Upper lobe of left lung (tissue), 6 donors: ENCODE results near the gene DBH. TPM values are rescaled to one million over a fixed set of nuclear protein-coding genes. Genes with fewer than 3 reads are reported as not detected.

Experiments used
- ATAC-seq, 2 donors: fragments of 200-7000 bp; cut with Tn5 transposase; one replicate each; pipeline ENCODE4 v1.9.1; 2022; ENCODE audit warnings: mild to moderate bottlenecking in 2 of 2, moderate library complexity in 2 of 2; ENCODE audit not compliant: low FRiP score in 2 of 2
- DNase-seq, 2 donors: peaks; one replicate each; pipeline ENCODE4 v3.0.0-alpha.2; 2019 to 2020
- H3K27ac ChIP-seq, 4 donors: fragments of 200-600 bp; sonication (generic); one replicate each; pipeline ENCODE4 v1.5.1; 2016 to 2019
- H3K27me3 ChIP-seq, 4 donors: fragments of 200-600 bp; sonication (generic); one replicate each; pipeline ENCODE4 v1.5.1; 2017 to 2019
- H3K36me3 ChIP-seq, 4 donors: fragments of 200-600 bp; sonication (generic); one replicate each; pipeline ENCODE4 v1.5.1; 2016 to 2019
- H3K4me1 ChIP-seq, 4 donors: fragments of 200-600 bp; sonication (generic); one replicate each; pipeline ENCODE4 v1.5.1; 2018 to 2019
- H3K4me3 ChIP-seq, 4 donors: fragments of 200-600 bp; sonication (generic); one replicate each; pipeline ENCODE4 v1.5.1; 2017 to 2019; ENCODE audit warnings: mild to moderate bottlenecking in 2 of 4, moderate library complexity in 1 of 4
- H3K9me3 ChIP-seq, 4 donors: fragments of 200-600 bp; sonication (generic); one replicate each; pipeline ENCODE4 v1.5.1; 2018 to 2019
- EP300 ChIP-seq, 4 donors: sonication (generic); formaldehyde crosslinking; IDR thresholded peaks; one replicate each; pipeline ENCODE4 v1.5.1; 2017; ENCODE audit warnings: antibody characterized with exemption in 4 of 4, control low read depth in 2 of 4
- POLR2A ChIP-seq, 4 donors: fragments of 450-650 bp; IDR thresholded peaks; one replicate each; pipeline ENCODE4 v1.5.1; 2016 to 2017; ENCODE audit warnings: antibody characterized with exemption in 4 of 4, mild to moderate bottlenecking in 2 of 4
- POLR2AphosphoS5 ChIP-seq, 2 donors: sonication (generic); formaldehyde crosslinking; IDR thresholded peaks; one replicate each; pipeline ENCODE4 v1.5.1; 2017; ENCODE audit warnings: antibody characterized with exemption in 2 of 2
- WGBS, 2 donors: methylation state at CpG; one replicate each; pipeline ENCODE4 v1.1.5; 2017 to 2018; 5-methylcytosine and 5-hydroxymethylcytosine counted together
- total RNA-seq, 6 donors: library from RNA; depleted of rRNA in 4 of 6; stranded (reverse); fragments of >200 nt in 4 of 6; gene quantifications; one replicate each; pipeline versions ENCODE4 v1.1.0 to v1.2.1, GENCODE V29; 2016 to 2021
- TF ChIP-seq, protein P1 (sequence below), 6 experiments: fragments of 450-650 bp in 4 of 6; fragments of 200-600 bp in 2 of 6; sonication (generic) in 2 of 6; IDR thresholded peaks; one replicate each; pipeline ENCODE4 v1.5.1; 2016 to 2019; ENCODE audit warnings: antibody characterized with exemption in 6 of 6
- donor health status: DM: no; HTN: no; CAD: no; lungs with moderate emphysema.
- donor health status: DM: no; HTN: yes; CAD: no; lungs with severe emphysema.

Gene DBH
- total RNA-seq, 6 donors from 2014 or later, result 0.27 TPM; not detected in 5

GRCh38 chr9:133683586-133684120 is 47.5 kb downstream of the DBH start:
- Histone ChIP-seq H3K27ac (peak overlapping the region; percentile 69 to 84 (median 75)), H3K36me3 (no peaks in the 10 kb centered on the region), H3K4me3 (no peak overlapping the region), H3K27me3 (no peaks in the 10 kb centered on the region), H3K9me3 (no peaks in the 10 kb centered on the region), H3K4me1 (peaks cover 26 to 33% (median 28%) of the 10 kb centered on the region in 4 donors)
- ATAC-seq (no peak), DNase-seq (peak in 1 of 2 donors; percentile 73)
- 24 to 49% methylated on average over 11 to 19 of the region's 19 CpGs for whole genome bisulfite sequencing, 2 donors
- TF ChIP-seq POLR2AphosphoS5 (IDR thresholded peaks at IDR 0.05) (peak in 1 of 2 donors; percentile 14), POLR2A (IDR thresholded peaks at IDR 0.05) (no peak)
- TF ChIP-seq, protein P1, sequence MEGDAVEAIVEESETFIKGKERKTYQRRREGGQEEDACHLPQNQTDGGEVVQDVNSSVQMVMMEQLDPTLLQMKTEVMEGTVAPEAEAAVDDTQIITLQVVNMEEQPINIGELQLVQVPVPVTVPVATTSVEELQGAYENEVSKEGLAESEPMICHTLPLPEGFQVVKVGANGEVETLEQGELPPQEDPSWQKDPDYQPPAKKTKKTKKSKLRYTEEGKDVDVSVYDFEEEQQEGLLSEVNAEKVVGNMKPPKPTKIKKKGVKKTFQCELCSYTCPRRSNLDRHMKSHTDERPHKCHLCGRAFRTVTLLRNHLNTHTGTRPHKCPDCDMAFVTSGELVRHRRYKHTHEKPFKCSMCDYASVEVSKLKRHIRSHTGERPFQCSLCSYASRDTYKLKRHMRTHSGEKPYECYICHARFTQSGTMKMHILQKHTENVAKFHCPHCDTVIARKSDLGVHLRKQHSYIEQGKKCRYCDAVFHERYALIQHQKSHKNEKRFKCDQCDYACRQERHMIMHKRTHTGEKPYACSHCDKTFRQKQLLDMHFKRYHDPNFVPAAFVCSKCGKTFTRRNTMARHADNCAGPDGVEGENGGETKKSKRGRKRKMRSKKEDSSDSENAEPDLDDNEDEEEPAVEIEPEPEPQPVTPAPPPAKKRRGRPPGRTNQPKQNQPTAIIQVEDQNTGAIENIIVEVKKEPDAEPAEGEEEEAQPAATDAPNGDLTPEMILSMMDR (IDR thresholded peaks at IDR 0.05), result no peak

DNA sequence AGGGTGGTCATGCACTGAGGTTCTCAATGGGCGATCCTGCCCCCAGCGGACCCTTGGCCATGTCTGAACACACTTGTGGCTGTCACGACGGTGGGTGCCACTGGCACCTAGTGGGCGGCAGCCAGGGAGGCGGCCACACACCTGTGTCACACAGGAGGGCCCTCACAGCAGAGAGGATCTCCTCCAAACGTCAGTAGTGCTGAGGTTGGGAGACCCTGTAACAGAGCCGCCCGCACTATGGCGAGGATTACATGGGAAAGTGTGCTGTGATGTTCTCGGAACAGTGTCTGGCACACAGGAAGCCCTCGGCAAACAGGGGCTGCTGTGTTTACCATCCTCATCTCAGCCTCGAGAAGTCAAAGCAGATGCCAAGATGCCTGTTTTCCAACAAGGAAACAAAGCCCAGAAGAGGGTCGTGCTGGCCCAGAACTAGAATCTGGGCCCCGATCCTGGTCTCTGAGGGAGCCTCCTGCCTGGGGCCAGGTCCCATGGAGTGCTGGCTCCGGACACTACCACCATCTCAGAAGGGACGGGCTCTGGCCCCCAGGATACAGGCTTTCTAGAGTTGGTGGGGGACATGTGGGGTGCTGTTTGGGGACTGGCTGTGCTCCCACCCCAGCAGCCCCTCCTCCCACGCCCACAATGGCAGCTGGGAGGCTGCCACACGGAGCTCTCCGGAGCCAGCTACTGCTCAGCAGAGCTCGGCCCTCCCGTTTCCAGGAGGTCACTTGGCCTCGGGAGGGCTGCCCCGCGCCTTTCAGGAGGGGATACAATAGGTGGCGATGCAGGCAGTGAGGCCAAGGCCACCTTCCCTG is 48.2 kb downstream of the DBH start:
- DNase-seq, result peak in 1 of 2 donors; percentile 77

GRCh38 chr9:133684936-133685361 is 48.8 kb downstream of the DBH start:
- no peaks in the 10 kb centered on the region for H3K27me3 ChIP-seq
- H3K4me1 ChIP-seq, result peaks cover 21 to 23% (median 22%) of the 10 kb centered on the region in 4 donors
- no peaks in the 10 kb centered on the region for H3K36me3 ChIP-seq
- peak overlapping the region; percentile 69 to 84 (median 75) for H3K27ac ChIP-seq
- ATAC-seq (no peak), DNase-seq (peak in 1 of 2 donors; percentile 59)
- WGBS, 2 donors, result 89 to 93% methylated on average over 6 to 7 of the region's 17 CpGs
- no peak for TF ChIP-seq POLR2A (IDR thresholded peaks at IDR 0.05)
- no peak for TF ChIP-seq EP300 (IDR thresholded peaks at IDR 0.05)
- TF ChIP-seq POLR2AphosphoS5 (IDR thresholded peaks at IDR 0.05), result no peak
- H3K9me3 ChIP-seq, result no peaks in the 10 kb centered on the region
- H3K4me3 ChIP-seq, result no peak overlapping the region

More for the DNA sequence above, 48.2 kb downstream of the DBH start:
- 55 to 73% methylated on average over 10 to 25 of the region's 26 CpGs for WGBS, 2 donors
- H3K4me3 ChIP-seq, result no peak overlapping the region
- no peak for ATAC-seq
- no peaks in the 10 kb centered on the region for H3K36me3 ChIP-seq
- H3K9me3 ChIP-seq, result no peaks in the 10 kb centered on the region
- H3K27me3 ChIP-seq, result no peaks in the 10 kb centered on the region
- peak overlapping the region; percentile 69 to 84 (median 75) for H3K27ac ChIP-seq
- H3K4me1 ChIP-seq, result peaks cover 26 to 28% (median 27%) of the 10 kb centered on the region in 4 donors
- TF ChIP-seq EP300 (IDR thresholded peaks at IDR 0.05), result no peak

- ATAC-seq, result no peak
- DNase-seq, result no peak
- peaks cover 18 to 25% (median 21%) of the 10 kb centered on the region in 4 donors for H3K4me1 ChIP-seq
- 84 to 93% methylated on average over 11 to 18 of the region's 18 CpGs for WGBS, 2 donors
- H3K27me3 ChIP-seq, result no peaks in the 10 kb centered on the region
- H3K36me3 ChIP-seq, result no peaks in the 10 kb centered on the region
- no peak overlapping the region for H3K4me3 ChIP-seq
- no peaks in the 10 kb centered on the region for H3K9me3 ChIP-seq
- H3K27ac ChIP-seq, result no peak overlapping the region
- TF ChIP-seq, protein P1 (IDR thresholded peaks at IDR 0.05), result no peak
- no peak for TF ChIP-seq POLR2A (IDR thresholded peaks at IDR 0.05)
- TF ChIP-seq POLR2AphosphoS5 (IDR thresholded peaks at IDR 0.05), result no peak
- no peak for TF ChIP-seq EP300 (IDR thresholded peaks at IDR 0.05)
Observed at GRCh38 chr9:133685653-133686609, 49.8 kb downstream of the DBH start.

GRCh38 chr9:133686642-133687575 is 50.7 kb downstream of the DBH start:
- H3K27ac ChIP-seq, result no peak overlapping the region
- 87 to 93% methylated on average over 19 to 20 of the region's 24 CpGs for WGBS, 2 donors
- H3K4me1 ChIP-seq, result peaks cover 18 to 25% (median 21%) of the 10 kb centered on the region in 4 donors
- peak in 1 of 2 donors; percentile 68 for DNase-seq
- no peaks in the 10 kb centered on the region for H3K27me3 ChIP-seq
- TF ChIP-seq, protein P1 (IDR thresholded peaks at IDR 0.05), result no peak
- TF ChIP-seq EP300 (IDR thresholded peaks at IDR 0.05) (no peak), POLR2AphosphoS5 (IDR thresholded peaks at IDR 0.05) (no peak), POLR2A (IDR thresholded peaks at IDR 0.05) (no peak)
- no peaks in the 10 kb centered on the region for H3K36me3 ChIP-seq
- no peak overlapping the region for H3K4me3 ChIP-seq
- no peaks in the 10 kb centered on the region for H3K9me3 ChIP-seq
- peak in 1 of 2 donors; percentile 15 for ATAC-seq
